GM12878 (cell line): ENCODE results near the gene ALCAM.

Experiments used
- CHD2 ChIP-seq: IDR thresholded peaks from 2 replicates; pipeline ENCODE4 v1.6.1; 2011; ENCODE audit warnings: low read depth, low read length, improper control_type of control experiment, borderline replicate concordance
- CHD4 ChIP-seq: fragments of 200-600 bp; sonication (generic); IDR thresholded peaks from 2 replicates; pipeline ENCODE4 v1.6.1; 2016; ENCODE audit warnings: mild to moderate bottlenecking
- EED ChIP-seq: sonication (generic); IDR thresholded peaks from 2 replicates; pipeline ENCODE4 v1.6.1; 2016; ENCODE audit warnings: antibody characterized with exemption, low read depth
- HDGF ChIP-seq: fragments of 450-650 bp; IDR thresholded peaks from 2 replicates; pipeline ENCODE4 v1.6.1; 2016; ENCODE audit warnings: antibody characterized with exemption
- JUNB ChIP-seq: IDR thresholded peaks from 2 replicates; pipeline ENCODE4 v1.6.1; 2016; ENCODE audit warnings: antibody characterized with exemption, mild to moderate bottlenecking
- MEF2B ChIP-seq: fragments of 450-650 bp; IDR thresholded peaks from 2 replicates; pipeline ENCODE4 v1.6.1; 2018; ENCODE audit warnings: mild to moderate bottlenecking, moderate library complexity; ENCODE audit not compliant: partially characterized antibody, poor library complexity, severe bottlenecking
- POLR2A ChIP-seq: IDR thresholded peaks from 2 replicates; pipeline ENCODE4 v1.6.1; 2011; ENCODE audit warnings: low read depth, mild to moderate bottlenecking, low read length
- POLR2AphosphoS5 ChIP-seq: IDR thresholded peaks from 2 replicates; pipeline ENCODE4 v1.6.1; 2011; ENCODE audit warnings: mild to moderate bottlenecking, low read length, inconsistent platforms
- RCOR1 ChIP-seq: conservative IDR thresholded peaks from 2 replicates; pipeline ENCODE4 v1.6.1; 2012; ENCODE audit warnings: low read depth, low read length, improper control_type of control experiment
- SMC3 ChIP-seq: IDR thresholded peaks from 2 replicates; pipeline ENCODE4 v1.6.1; 2011; ENCODE audit warnings: low read length, improper control_type of control experiment, borderline replicate concordance
- TBL1XR1 ChIP-seq: IDR thresholded peaks from 2 replicates; pipeline ENCODE4 v1.6.1; 2012; ENCODE audit warnings: low read depth, low read length, improper control_type of control experiment
- TF ChIP-seq, protein P1 (sequence below), 3 experiments: IDR thresholded peaks in 2 of 3; conservative IDR thresholded peaks in 1 of 3; 2 replicates each; pipeline ENCODE4 v1.5.1; 2011; ENCODE audit warnings: low read depth in 3 of 3, low read length in 3 of 3, mild to moderate bottlenecking in 3 of 3, control low read depth in 2 of 3, moderate library complexity in 2 of 3, inconsistent platforms in 1 of 3, mixed read lengths in 1 of 3; ENCODE audit not compliant: control insufficient read depth in 2 of 3, insufficient read depth in 1 of 3; ENCODE audit errors: extremely low read depth in 1 of 3
- TF ChIP-seq, protein P2 (sequence below): IDR thresholded peaks from 2 replicates; pipeline ENCODE4 v1.6.1; 2012; ENCODE audit warnings: low read depth, low read length, improper control_type of control experiment
- TF ChIP-seq, protein P3 (sequence below): fragments of 450-650 bp; IDR thresholded peaks from 2 replicates; pipeline ENCODE4 v1.6.1; 2017; ENCODE audit warnings: mild to moderate bottlenecking, low read depth, inconsistent platforms; ENCODE audit not compliant: poor library complexity, severe bottlenecking

DNA sequence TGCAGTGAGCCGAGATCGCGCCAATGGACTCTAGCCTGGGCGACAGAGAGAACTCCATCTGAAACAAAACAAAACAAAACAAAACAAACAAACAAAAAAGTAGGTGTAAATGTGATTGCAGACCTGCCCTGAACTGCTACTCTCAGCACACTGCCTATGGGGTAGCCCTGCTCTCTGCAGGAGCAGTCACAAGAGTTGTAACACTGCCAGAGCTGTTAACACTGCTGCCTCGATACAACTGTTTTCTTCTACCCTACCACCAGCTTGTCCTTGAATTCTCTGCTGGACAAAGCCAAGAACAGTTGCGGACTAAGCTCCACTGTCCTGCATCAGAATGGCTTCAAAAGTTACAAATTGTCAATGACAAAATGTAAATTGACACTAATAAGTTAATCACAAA, 89.3 kb downstream of the ALCAM start:
- TF ChIP-seq, protein P1, sequence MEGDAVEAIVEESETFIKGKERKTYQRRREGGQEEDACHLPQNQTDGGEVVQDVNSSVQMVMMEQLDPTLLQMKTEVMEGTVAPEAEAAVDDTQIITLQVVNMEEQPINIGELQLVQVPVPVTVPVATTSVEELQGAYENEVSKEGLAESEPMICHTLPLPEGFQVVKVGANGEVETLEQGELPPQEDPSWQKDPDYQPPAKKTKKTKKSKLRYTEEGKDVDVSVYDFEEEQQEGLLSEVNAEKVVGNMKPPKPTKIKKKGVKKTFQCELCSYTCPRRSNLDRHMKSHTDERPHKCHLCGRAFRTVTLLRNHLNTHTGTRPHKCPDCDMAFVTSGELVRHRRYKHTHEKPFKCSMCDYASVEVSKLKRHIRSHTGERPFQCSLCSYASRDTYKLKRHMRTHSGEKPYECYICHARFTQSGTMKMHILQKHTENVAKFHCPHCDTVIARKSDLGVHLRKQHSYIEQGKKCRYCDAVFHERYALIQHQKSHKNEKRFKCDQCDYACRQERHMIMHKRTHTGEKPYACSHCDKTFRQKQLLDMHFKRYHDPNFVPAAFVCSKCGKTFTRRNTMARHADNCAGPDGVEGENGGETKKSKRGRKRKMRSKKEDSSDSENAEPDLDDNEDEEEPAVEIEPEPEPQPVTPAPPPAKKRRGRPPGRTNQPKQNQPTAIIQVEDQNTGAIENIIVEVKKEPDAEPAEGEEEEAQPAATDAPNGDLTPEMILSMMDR (IDR thresholded peaks at IDR 0.05 in 2 of 3, conservative IDR thresholded peaks at IDR 0.05 in 1 of 3; ENCODE audit: control insufficient read depth in 2 of 3, extremely low read depth in 1 of 3, insufficient read depth in 1 of 3, low read depth in 3 of 3, low read length in 3 of 3): no peak
- TF ChIP-seq, protein P2, sequence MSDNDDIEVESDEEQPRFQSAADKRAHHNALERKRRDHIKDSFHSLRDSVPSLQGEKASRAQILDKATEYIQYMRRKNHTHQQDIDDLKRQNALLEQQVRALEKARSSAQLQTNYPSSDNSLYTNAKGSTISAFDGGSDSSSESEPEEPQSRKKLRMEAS: no peak
- no peak for TF ChIP-seq CHD4
- TF ChIP-seq JUNB: no peak
- TF ChIP-seq TBL1XR1: no peak
- no peak for TF ChIP-seq POLR2AphosphoS5
- no peak for TF ChIP-seq EED
- TF ChIP-seq, protein P3, sequence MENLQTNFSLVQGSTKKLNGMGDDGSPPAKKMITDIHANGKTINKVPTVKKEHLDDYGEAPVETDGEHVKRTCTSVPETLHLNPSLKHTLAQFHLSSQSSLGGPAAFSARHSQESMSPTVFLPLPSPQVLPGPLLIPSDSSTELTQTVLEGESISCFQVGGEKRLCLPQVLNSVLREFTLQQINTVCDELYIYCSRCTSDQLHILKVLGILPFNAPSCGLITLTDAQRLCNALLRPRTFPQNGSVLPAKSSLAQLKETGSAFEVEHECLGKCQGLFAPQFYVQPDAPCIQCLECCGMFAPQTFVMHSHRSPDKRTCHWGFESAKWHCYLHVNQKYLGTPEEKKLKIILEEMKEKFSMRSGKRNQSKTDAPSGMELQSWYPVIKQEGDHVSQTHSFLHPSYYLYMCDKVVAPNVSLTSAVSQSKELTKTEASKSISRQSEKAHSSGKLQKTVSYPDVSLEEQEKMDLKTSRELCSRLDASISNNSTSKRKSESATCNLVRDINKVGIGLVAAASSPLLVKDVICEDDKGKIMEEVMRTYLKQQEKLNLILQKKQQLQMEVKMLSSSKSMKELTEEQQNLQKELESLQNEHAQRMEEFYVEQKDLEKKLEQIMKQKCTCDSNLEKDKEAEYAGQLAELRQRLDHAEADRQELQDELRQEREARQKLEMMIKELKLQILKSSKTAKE: no peak
- TF ChIP-seq HDGF: no peak
- TF ChIP-seq CHD2: no peak
- TF ChIP-seq RCOR1: no peak
- no peak for TF ChIP-seq POLR2A
- TF ChIP-seq MEF2B: no peak
- TF ChIP-seq SMC3: no peak
